ENCODE measurements around the gene PLAGL1. TPM values are rescaled to one million over a fixed set of nuclear protein-coding genes. Genes with fewer than 3 reads are reported as not detected.
"Not testable (repeated sequence)": the region's sequence is repeated elsewhere in the genome, so short reads cannot be mapped to it uniquely, and the experiment has no call there.

Gene PLAGL1
- total RNA-seq, 1 experiment from 2014 or later, result 0.13 TPM

- DNase-seq (ENCODE audit: low spot score), result no peak
These were observed 68.7 kb downstream of the PLAGL1 start for GRCh38 chr6:143939364-143939763.

GRCh38 chr6:143937668-143937970, 70.4 kb downstream of the PLAGL1 start:
- no peak for DNase-seq (ENCODE audit: low spot score)

GRCh38 chr6:143936778-143937667, 71.0 kb downstream of the PLAGL1 start:
- no peak for DNase-seq (ENCODE audit: low spot score)

GRCh38 chr6:143936347-143936746, 71.7 kb downstream of the PLAGL1 start:
- DNase-seq (ENCODE audit: low spot score), result no peak

GRCh38 chr6:143934867-143935266, 73.2 kb downstream of the PLAGL1 start:
- DNase-seq (ENCODE audit: low spot score), result no peak

- no peak for DNase-seq (ENCODE audit: low spot score)
These were observed 73.7 kb downstream of the PLAGL1 start for GRCh38 chr6:143934331-143934730.

GRCh38 chr6:143929975-143930374, 78.1 kb downstream of the PLAGL1 start:
- no peak for DNase-seq (ENCODE audit: low spot score)

GRCh38 chr6:143928853-143929252, 79.2 kb downstream of the PLAGL1 start:
- no peak for DNase-seq (ENCODE audit: low spot score)

GRCh38 chr6:143917026-143917425, 91.0 kb downstream of the PLAGL1 start:
- not testable (repeated sequence) for DNase-seq (ENCODE audit: low spot score)

GRCh38 chr6:143912671-143913070, 95.4 kb downstream of the PLAGL1 start:
- DNase-seq (ENCODE audit: low spot score), result no peak

- no peak for DNase-seq (ENCODE audit: low spot score)
These were observed 97.0 kb downstream of the PLAGL1 start for GRCh38 chr6:143911028-143911427.

GRCh38 chr6:143902827-143903226, 105.2 kb downstream of the PLAGL1 start:
- DNase-seq (ENCODE audit: low spot score), result no peak

- DNase-seq (ENCODE audit: low spot score), result no peak
These were observed 105.9 kb downstream of the PLAGL1 start for GRCh38 chr6:143901885-143902750.

GRCh38 chr6:143900358-143900757, 107.7 kb downstream of the PLAGL1 start:
- no peak for DNase-seq (ENCODE audit: low spot score)

- peak; percentile 31 for DNase-seq (ENCODE audit: low spot score)
These were observed 111.8 kb downstream of the PLAGL1 start for GRCh38 chr6:143896126-143896860.

- DNase-seq (ENCODE audit: low spot score), result no peak
These were observed 113.4 kb downstream of the PLAGL1 start for GRCh38 chr6:143894655-143895054.

Small RNA genes within 50 kb of the gene (small RNA-seq; reads per million reads assigned to genes)
- gene RF02143, result not detected

Other genes starting within 250 kb of the PLAGL1 start
- gene LTV1, start 164.9 kb downstream of the PLAGL1 start, total RNA-seq (2014; rRNA removed; shearing (Covaris generic)), result 11.2 and 11.8 TPM in 2 replicates
- not detected in 2 replicates for gene ZC2HC1B, start 143.8 kb downstream of the PLAGL1 start, total RNA-seq (2014; rRNA removed; shearing (Covaris generic))
- gene SF3B5, start 87.3 kb upstream of the PLAGL1 start, total RNA-seq (2014; rRNA removed; shearing (Covaris generic)), result 153 and 154 TPM in 2 replicates
- gene STX11, start 142.3 kb upstream of the PLAGL1 start, total RNA-seq (2014; rRNA removed; shearing (Covaris generic)), result not detected in 2 replicates

Measured in HT-29 (cell line).